ENCODE measurements around the gene EEF1G. TPM values are rescaled to one million over a fixed set of nuclear protein-coding genes. Genes with fewer than 3 reads are reported as not detected.

EEF1G gene
- total and polyA plus RNA-seq, 2 of the 13 experiments (the other 11 are each of a cell fraction or from before 2014, with no cell fraction given) = 1,787 to 2,144 TPM

GRCh38 chr11:62605902-62606301 is 32.2 kb upstream of the EEF1G start:
- POLR2A ChIA-PET = interaction anchor here (1.0 kb wide), 1 partner anchor 32 kb away, joined by 3 read pairs; no protein-coding TSS in a partner anchor
- H3K4me2 ChIP-seq (ENCODE audit: low read depth, low read length) = no peak overlapping the region
- intact Hi-C loops (cut with micrococcal nuclease; ENCODE audit: unreplicated experiment) = no loop called here
- no peaks in the 10 kb centered on the region; a peak in 2 of 5 replicates for H3K36me3 ChIP-seq (replicated peaks in 1 of 2; ENCODE audit: control insufficient read depth in 1 of 2, insufficient read depth in 2 of 2, low read length in 2 of 2)
- 99% methylated on average over 15 of the region's 15 CpGs for WGBS (ENCODE audit: low lambda C conversion rate)
- no peaks in the 10 kb centered on the region; a peak in 1 of 5 replicates for H3K27me3 ChIP-seq (ENCODE audit: control insufficient read depth in 1 of 2, insufficient read depth in 2 of 2, low read length in 2 of 2)
- no TSS peak for BruUV-seq (replicated peaks)
- H3K79me2 ChIP-seq (ENCODE audit: insufficient read depth, low read length) = peaks cover 6% of the 10 kb centered on the region
- no peak for TF ChIP-seq EZH2 (conservative IDR thresholded peaks at IDR 0.05; ENCODE audit: low read depth, low read length)
- in situ Hi-C loops (cut with HindIII; ENCODE audit: extremely low pct_ligation_motif_present, low pct_unique_long_range_greater_than_20kb) = no loop called here
- FAIRE-seq (no peak), DNase-seq (ENCODE audit: low spot score) (no peak), ATAC-seq (no peak)
- peaks cover 44% of the 10 kb centered on the region for H3K4me1 ChIP-seq (ENCODE audit: insufficient read depth, low read length)
- no peak overlapping the region for H2AFZ ChIP-seq (ENCODE audit: low read length)
- H3K9me3 ChIP-seq (ENCODE audit: low read length) = no peaks in the 10 kb centered on the region
- no peak overlapping the region for H3K9ac ChIP-seq (ENCODE audit: insufficient read depth, low read depth, low read length)
- CTCF ChIA-PET (ENCODE audit: low intra/inter-chr PET ratio, low total read pairs) = no interaction called here
- H3K4me3 ChIP-seq (replicated peaks in 1 of 3; ENCODE audit: insufficient read depth in 1 of 3, low read depth in 2 of 3, low read length in 3 of 3) = no peak overlapping the region
- H4K20me1 ChIP-seq (ENCODE audit: insufficient read depth, low read length) = no peaks in the 10 kb centered on the region
- no peak overlapping the region for H3K27ac ChIP-seq (ENCODE audit: extremely low read length, insufficient read depth, low read length)

- H3K4me2 ChIP-seq (ENCODE audit: low read depth, low read length) = no peak overlapping the region
- no peak overlapping the region for H3K4me3 ChIP-seq (replicated peaks in 1 of 3; ENCODE audit: insufficient read depth in 1 of 3, low read depth in 2 of 3, low read length in 3 of 3)
- peaks cover 40% of the 10 kb centered on the region for H3K4me1 ChIP-seq (ENCODE audit: insufficient read depth, low read length)
- H4K20me1 ChIP-seq (ENCODE audit: insufficient read depth, low read length) = no peaks in the 10 kb centered on the region
- no TSS peak for BruUV-seq (replicated peaks)
- H3K27me3 ChIP-seq (ENCODE audit: control insufficient read depth in 1 of 2, insufficient read depth in 2 of 2, low read length in 2 of 2) = no peaks in the 10 kb centered on the region; a peak in 1 of 5 replicates
- H3K79me2 ChIP-seq (ENCODE audit: insufficient read depth, low read length) = peaks cover 11% of the 10 kb centered on the region
- intact Hi-C loops (cut with micrococcal nuclease; ENCODE audit: unreplicated experiment) (no loop called here), in situ Hi-C loops (cut with HindIII; ENCODE audit: extremely low pct_ligation_motif_present, low pct_unique_long_range_greater_than_20kb) (no loop called here)
- no peak for DNase-seq (ENCODE audit: low spot score)
- no peak overlapping the region for H3K9ac ChIP-seq (ENCODE audit: insufficient read depth, low read depth, low read length)
- H2AFZ ChIP-seq (ENCODE audit: low read length) = no peak overlapping the region
- TF ChIP-seq TMF1 (CRISPR knock-in tag; IDR thresholded peaks at IDR 0.05; ENCODE audit: low read depth) = no peak
- no peak for TF ChIP-seq TAF15 (IDR thresholded peaks at IDR 0.05; ENCODE audit: low read depth, low read length, poor library complexity, severe bottlenecking)
- TF ChIP-seq ZBTB39 (CRISPR knock-in tag; IDR thresholded peaks at IDR 0.05) = no peak
- POLR2A ChIA-PET = interaction anchor here (1.9 kb wide), 1 partner anchor 14 kb away, joined by 8 read pairs; the partner anchor contains the start of gene TUT1
- no peak for FAIRE-seq
- no peak for ATAC-seq
- no peak overlapping the region for H3K27ac ChIP-seq (ENCODE audit: extremely low read length, insufficient read depth, low read length)
- WGBS (ENCODE audit: low lambda C conversion rate) = 94% methylated on average over 6 of the region's 6 CpGs
- H3K36me3 ChIP-seq (replicated peaks in 1 of 2; ENCODE audit: control insufficient read depth in 1 of 2, insufficient read depth in 2 of 2, low read length in 2 of 2) = no peaks in the 10 kb centered on the region; a peak in 2 of 5 replicates
- no peaks in the 10 kb centered on the region for H3K9me3 ChIP-seq (ENCODE audit: low read length)
- CTCF ChIA-PET (ENCODE audit: low intra/inter-chr PET ratio, low total read pairs) = no interaction called here
Measured at GRCh38 chr11:62605467-62605866, 31.8 kb upstream of the EEF1G start.

Data from HepG2 (cell line).